ENCODE results near the gene FAM171A2.

The FAM171A2 gene

DNA sequence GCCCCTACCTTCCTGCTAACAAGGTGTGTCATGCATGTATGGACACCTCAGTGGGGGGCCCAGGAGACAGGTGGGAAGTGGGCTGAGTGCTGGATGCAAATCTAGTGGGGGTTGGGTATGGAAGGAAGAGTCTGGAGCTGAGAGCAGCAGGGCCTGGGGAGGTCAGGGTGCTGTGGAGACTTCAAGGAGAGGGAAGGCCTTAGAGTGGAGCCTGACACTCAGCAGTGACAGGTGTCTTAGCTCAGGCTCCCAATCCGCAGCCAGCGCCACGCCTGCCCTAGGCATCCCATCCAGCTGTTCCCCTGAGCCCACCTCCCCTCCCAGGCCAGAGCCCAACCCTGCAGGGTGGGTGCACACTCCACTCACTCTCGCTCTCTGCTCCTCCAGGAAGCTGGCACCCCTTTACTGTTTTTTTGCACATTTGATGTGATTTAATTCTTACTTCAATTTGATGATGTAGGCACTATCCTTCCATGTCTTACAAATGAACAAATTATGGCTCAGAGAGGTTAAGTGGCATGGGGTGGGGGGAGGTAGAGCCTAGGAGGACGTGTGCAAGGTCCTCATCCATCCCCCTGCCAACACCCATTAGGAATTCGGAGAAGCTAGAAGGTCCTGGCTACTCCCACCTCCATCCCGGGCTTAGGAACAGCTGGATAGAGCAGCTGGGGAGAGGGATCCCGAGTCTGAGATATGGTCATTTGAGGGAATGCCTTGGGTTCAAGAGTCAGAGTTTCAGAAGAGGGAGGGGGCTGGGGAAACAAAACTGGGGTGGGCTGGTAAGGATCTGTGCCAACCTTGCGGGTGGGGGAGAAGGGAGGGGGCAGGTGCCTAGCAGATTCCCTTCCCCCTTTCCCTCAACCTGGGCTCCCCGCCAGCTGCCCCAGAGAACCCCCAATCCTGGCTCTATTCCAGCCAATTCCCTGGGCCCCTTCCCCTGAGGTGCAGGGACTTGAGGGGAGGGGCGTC, 2.1 kb downstream of the FAM171A2 start:
- DNase-seq = peak in 1 of 51 donors; percentile 20

DNA sequence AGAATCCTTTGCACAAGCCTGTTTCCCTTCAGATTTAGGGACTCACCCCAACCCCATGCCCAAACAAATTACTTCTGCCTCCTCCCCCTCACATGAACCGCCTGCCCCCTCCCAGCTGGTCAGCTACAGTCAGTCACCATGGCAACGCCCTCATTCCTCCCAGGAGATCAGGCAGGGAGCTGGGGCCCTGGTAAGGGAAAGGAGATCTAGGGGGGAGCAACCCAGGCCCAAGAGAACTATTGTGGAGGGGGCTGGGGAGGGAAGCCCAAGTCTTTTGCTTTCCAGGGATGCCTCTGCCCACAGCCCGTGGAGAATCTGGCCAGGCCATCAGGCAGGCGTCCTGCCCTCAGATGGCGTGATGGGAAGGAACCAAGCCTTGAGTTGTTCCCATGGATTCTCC, 2.8 kb downstream of the FAM171A2 start:
- DNase-seq = peak in 11 of 51 donors; percentile 9 to 28 (median 16)

- DNase-seq = no peak
Observed at GRCh38 chr17:44360144-44360533, 3.5 kb downstream of the FAM171A2 start.

DNA sequence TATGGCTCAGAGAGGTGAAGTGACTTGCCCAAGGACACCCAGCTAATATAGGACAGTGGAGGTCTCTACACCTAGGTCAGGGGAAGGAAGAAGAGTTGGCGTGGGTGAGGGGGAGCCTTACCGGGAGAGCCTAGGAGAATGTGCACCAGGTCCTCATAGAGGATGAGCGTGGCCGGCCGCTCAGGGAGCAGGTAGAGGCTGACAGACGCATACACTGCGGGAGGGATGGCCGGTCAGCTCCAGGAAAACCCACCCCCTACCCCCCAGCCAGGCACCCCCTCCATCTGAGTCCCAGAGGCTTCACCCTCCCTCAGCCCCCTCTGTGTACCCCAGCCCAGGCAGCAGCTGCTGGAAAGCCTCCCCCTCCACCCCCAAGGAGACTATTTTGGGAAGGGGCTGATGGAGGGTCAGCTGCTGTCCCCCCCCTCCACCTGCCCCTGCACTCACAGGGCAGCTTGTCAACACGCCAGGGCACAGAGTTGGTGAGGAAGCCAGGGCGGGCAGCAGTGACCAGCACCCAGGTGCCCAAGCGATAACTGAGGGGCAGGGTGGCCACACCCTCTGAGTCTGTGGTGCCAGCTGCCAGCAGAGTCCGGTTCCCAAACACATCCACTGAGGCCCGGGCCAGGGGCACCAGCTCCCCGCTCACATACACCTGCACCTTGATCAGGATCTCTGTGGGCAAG, 4.1 kb downstream of the FAM171A2 start:
- no peak for DNase-seq

- no peak for DNase-seq
Observed at GRCh38 chr17:44359006-44359405, 4.6 kb downstream of the FAM171A2 start.

- no peak for DNase-seq
Observed at GRCh38 chr17:44358066-44358465, 5.6 kb downstream of the FAM171A2 start.

DNA sequence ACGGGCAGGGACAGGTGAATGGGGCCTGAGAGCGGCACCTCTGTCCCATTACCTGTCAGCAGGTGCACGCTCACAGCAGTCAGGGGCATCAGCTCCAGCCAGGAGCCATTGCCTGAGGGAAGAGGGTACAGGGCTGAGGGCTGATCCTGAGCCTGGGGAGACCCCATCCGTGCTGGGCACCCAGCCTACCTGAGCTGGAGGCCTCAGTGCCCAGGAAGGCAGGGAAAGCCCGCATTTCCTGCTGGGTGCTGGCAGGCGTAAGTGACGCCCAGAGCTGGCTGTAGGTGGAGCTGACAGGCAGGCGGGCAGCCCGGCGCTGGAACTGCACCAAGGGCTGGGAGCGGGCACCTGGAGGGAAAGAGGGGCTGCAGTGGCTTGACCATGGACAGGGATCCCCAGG, 7.4 kb downstream of the FAM171A2 start:
- DNase-seq = no peak

DNA sequence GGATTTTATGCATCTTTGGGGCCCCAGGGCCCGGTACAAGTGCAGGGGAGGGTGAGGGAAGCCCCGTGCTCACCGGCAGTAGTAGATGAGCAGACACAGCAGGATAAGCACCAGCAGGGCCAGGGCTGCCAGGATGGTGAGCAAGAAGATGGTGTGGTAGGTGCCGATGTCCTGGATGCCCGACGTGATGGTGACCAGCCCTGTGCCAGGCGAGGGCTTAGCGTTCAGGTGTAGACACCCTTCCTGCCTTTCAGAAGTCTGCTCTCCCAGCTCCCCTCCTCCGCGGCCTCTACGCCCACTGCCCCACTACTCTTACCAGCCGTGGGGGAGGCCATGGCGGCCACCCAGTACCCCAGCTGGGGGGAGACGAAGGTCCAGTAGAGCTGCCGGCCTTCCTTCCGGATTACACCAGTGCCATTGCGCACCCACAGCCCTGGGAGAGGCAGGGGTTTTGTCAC, 8.0 kb downstream of the FAM171A2 start:
- DNase-seq = no peak

DNA sequence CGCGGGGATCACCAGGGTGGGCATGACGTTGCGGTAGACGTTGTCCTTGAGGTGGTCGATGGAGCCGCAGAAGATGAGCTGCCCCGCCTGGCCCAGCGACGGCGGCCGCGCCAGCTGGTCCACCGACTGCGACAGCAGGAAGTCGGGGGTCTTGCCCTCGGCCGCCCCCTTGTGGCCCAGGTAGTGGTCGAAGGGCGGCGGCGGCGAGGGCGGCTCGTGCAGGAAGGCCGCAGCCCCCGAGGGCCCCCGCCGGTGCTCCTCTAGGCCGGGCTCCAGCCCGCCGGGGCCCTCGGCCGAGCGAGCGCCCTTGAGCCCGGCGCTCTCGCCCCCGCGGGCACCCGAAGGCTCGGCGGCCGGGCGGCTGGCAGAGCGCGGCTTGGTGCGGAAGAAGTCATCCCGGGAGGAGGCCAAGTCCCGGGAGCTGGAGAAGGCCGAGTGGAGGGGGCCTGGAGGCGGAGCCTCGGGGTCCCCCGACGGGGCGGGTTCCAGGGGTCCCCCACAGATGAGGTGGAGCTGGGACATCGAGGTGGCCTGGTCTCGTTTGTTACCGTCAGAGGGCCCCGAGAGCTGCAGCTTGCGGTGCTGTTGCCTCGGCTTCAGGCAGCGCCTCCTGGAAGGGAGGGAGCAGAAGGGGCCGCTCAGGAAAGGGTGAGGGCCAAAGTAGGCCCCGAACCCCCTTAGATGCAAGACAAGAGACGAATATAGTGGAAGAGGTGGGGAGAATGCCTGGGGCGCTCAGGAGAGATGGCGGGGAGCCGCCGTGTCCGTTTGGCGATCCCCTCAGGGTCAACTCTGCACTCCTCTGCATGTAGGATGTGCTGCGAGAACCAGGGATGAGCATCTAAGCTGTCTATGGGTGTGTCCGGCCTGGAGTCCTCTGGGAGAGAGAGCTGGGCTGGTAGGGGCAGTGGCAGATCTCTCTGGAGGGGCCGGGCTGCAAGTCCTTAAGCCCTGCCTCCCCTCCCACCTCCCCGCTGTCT, 8.8 kb downstream of the FAM171A2 start:
- DNase-seq = peak in 1 of 51 donors; percentile 24

GRCh38 chr17:44353672-44354331, 9.9 kb downstream of the FAM171A2 start:
- peak in 6 of 51 donors; percentile 13 to 46 (median 20) for DNase-seq

GRCh38 chr17:44352828-44353671, 10.6 kb downstream of the FAM171A2 start:
- no peak for DNase-seq

GRCh38 chr17:44351961-44352827, 11.5 kb downstream of the FAM171A2 start:
- DNase-seq = no peak

GRCh38 chr17:44351464-44351863, 12.2 kb downstream of the FAM171A2 start:
- no peak for DNase-seq

DNA sequence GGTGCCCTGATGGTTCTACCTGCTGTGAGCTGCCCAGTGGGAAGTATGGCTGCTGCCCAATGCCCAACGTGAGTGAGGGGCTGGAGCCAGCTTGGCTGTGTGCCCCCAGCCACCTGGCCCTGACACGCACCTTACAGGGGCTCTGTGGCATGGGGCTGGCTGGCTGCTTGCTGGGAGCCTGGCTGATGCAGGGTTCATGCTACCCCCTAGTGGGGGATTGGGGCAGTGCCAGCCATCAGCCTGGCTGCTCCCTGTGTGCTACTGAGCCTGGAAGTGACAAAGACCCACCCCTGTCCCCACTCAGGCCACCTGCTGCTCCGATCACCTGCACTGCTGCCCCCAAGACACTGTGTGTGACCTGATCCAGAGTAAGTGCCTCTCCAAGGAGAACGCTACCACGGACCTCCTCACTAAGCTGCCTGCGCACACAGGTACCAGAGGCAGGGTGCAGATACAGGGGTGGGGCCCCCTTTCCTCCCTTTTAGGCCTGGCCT, 12.9 kb downstream of the FAM171A2 start:
- DNase-seq = peak in 41 of 51 donors; percentile 9 to 71 (median 44)

DNA sequence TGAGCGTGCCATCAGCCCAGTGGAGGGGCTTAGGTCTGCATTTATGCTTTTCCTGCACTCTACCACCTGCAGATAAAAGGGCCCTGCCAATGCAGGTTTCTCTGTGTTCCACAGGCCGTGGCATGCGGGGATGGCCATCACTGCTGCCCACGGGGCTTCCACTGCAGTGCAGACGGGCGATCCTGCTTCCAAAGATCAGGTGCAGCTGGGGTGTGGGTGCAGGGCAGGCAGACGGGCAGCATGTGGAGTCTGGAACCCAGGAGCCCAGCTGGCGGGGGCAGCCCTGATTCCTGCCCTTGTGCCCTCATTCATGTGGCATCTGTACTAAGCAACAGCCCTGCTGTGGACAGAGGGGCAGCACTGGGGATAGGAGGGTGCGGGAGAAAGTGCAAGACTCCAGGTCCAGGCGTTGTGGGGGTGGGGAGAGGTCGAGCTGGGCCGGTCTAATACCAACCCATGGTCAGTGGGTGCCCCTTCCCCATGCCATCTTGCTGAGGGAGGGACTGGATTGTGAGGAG, 14.0 kb downstream of the FAM171A2 start:
- DNase-seq = no peak

DNA sequence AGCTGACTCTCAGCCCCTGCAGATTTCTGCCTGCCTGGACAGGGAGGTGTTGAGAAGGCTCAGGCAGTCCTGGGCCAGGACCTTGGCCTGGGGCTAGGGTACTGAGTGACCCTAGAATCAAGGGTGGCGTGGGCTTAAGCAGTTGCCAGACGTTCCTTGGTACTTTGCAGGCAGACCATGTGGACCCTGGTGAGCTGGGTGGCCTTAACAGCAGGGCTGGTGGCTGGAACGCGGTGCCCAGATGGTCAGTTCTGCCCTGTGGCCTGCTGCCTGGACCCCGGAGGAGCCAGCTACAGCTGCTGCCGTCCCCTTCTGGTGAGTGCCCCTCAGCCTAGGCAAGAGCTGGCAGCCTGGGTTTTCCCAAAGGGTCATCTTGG, 14.7 kb downstream of the FAM171A2 start:
- no peak for DNase-seq

DNA sequence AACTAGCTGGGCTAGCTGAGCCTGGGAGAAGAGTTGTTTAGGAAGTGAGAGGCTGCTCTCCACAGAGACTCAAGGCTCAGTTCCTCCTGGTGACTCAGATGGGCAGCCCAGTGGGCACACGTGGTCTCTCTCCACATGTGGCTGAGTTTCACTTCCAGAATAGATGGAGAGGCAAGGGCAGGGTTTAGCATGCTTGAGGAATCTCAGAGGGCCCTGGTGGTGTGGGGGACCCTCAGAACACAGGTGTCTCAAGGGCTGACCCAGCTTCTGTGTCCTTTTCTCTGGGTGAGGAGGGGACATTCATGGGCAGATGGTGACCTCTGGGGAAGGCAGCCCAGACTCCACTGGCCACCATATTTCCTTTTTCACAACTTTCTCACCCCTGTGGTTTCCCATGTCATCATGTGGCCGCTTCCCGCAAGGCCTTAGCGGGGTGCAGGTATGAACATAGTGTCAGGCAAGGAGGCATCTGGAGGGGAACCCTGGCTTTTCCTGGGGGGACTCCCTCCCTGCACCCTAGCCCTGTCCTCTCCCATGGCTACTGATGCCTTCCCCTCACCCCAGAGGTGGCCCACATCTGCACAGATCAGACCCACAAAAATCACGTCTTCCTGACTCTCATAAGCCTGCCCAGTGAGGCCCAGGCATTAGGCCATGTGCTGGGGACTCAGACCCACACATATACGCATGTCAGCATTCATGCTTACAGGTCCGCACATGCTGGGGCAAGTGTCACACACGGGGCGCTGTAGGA, 15.2 kb downstream of the FAM171A2 start:
- peak in 21 of 51 donors; percentile 11 to 54 (median 27) for DNase-seq

All from hypothalamus (tissue), 51 donors.